Measurements from ENCODE around the gene RNF213.
A peak's percentile ranks its signal among the peaks of the same experiment; 100 is the strongest.

RNF213 gene

GRCh38 chr17:80220736-80221215, 39.9 kb upstream of the RNF213 start:
- H3K36me3 Mint-ChIP-seq (ENCODE audit: low read depth): peaks cover 10% of the 10 kb centered on the region
- no peaks in the 10 kb centered on the region for H3K27me3 Mint-ChIP-seq (ENCODE audit: low read depth)
- H3K4me1 Mint-ChIP-seq (ENCODE audit: low read depth): peaks cover 6% of the 10 kb centered on the region
- peak overlapping the region; percentile 78 for H3K4me3 Mint-ChIP-seq
- H3K27ac Mint-ChIP-seq: no peak overlapping the region
- H3K9me3 Mint-ChIP-seq: no peaks in the 10 kb centered on the region

GRCh38 chr17:80221351-80222105, 39.1 kb upstream of the RNF213 start:
- no peaks in the 10 kb centered on the region for H3K9me3 Mint-ChIP-seq
- peaks cover 6% of the 10 kb centered on the region for H3K36me3 Mint-ChIP-seq (ENCODE audit: low read depth)
- H3K27me3 Mint-ChIP-seq (ENCODE audit: low read depth): no peaks in the 10 kb centered on the region
- H3K4me3 Mint-ChIP-seq: peak overlapping the region; percentile 78
- peak overlapping the region; percentile 41 for H3K27ac Mint-ChIP-seq
- H3K4me1 Mint-ChIP-seq (ENCODE audit: low read depth): peaks cover 6% of the 10 kb centered on the region

- no peaks in the 10 kb centered on the region for H3K9me3 Mint-ChIP-seq
- H3K27me3 Mint-ChIP-seq (ENCODE audit: low read depth): no peaks in the 10 kb centered on the region
- H3K27ac Mint-ChIP-seq: peak overlapping the region; percentile 31
- H3K36me3 Mint-ChIP-seq (ENCODE audit: low read depth): peaks cover 4% of the 10 kb centered on the region
- H3K4me3 Mint-ChIP-seq: peak overlapping the region; percentile 25
- peaks cover 6% of the 10 kb centered on the region for H3K4me1 Mint-ChIP-seq (ENCODE audit: low read depth)
Observed at GRCh38 chr17:80222376-80223141, 38.1 kb upstream of the RNF213 start.

- no peaks in the 10 kb centered on the region for H3K27me3 Mint-ChIP-seq (ENCODE audit: low read depth)
- peaks cover 6% of the 10 kb centered on the region for H3K4me1 Mint-ChIP-seq (ENCODE audit: low read depth)
- no peaks in the 10 kb centered on the region for H3K9me3 Mint-ChIP-seq
- peaks cover 1% of the 10 kb centered on the region for H3K36me3 Mint-ChIP-seq (ENCODE audit: low read depth)
- peak overlapping the region; percentile 31 for H3K27ac Mint-ChIP-seq
- H3K4me3 Mint-ChIP-seq: peak overlapping the region; percentile 25
Observed at GRCh38 chr17:80223142-80223815, 37.4 kb upstream of the RNF213 start.

GRCh38 chr17:80223838-80224497, 36.7 kb upstream of the RNF213 start:
- H3K4me3 Mint-ChIP-seq: no peak overlapping the region
- H3K9me3 Mint-ChIP-seq: no peaks in the 10 kb centered on the region
- H3K4me1 Mint-ChIP-seq (ENCODE audit: low read depth): peaks cover 6% of the 10 kb centered on the region
- no peak overlapping the region for H3K27ac Mint-ChIP-seq
- H3K36me3 Mint-ChIP-seq (ENCODE audit: low read depth): peaks cover 1% of the 10 kb centered on the region
- H3K27me3 Mint-ChIP-seq (ENCODE audit: low read depth): no peaks in the 10 kb centered on the region

GRCh38 chr17:80224683-80225082, 36.0 kb upstream of the RNF213 start:
- Mint-ChIP-seq H3K27me3 (ENCODE audit: low read depth) (no peaks in the 10 kb centered on the region), H3K36me3 (ENCODE audit: low read depth) (peaks cover 1% of the 10 kb centered on the region), H3K4me3 (no peak overlapping the region), H3K9me3 (no peaks in the 10 kb centered on the region), H3K4me1 (ENCODE audit: low read depth) (peaks cover 3% of the 10 kb centered on the region), H3K27ac (no peak overlapping the region)

GRCh38 chr17:80225230-80225629, 35.4 kb upstream of the RNF213 start:
- Mint-ChIP-seq H3K27ac (no peak overlapping the region), H3K27me3 (ENCODE audit: low read depth) (no peaks in the 10 kb centered on the region), H3K36me3 (ENCODE audit: low read depth) (peaks cover 1% of the 10 kb centered on the region), H3K4me1 (ENCODE audit: low read depth) (peaks cover 3% of the 10 kb centered on the region), H3K9me3 (no peaks in the 10 kb centered on the region), H3K4me3 (no peak overlapping the region)

- H3K9me3 Mint-ChIP-seq: peaks cover 9% of the 10 kb centered on the region
- H3K27me3 Mint-ChIP-seq (ENCODE audit: low read depth): no peaks in the 10 kb centered on the region
- H3K4me1 Mint-ChIP-seq (ENCODE audit: low read depth): peaks cover 3% of the 10 kb centered on the region
Observed at GRCh38 chr17:80227156-80227555, 33.5 kb upstream of the RNF213 start.

GRCh38 chr17:80227666-80228065, 33.0 kb upstream of the RNF213 start:
- H3K9me3 Mint-ChIP-seq: peaks cover 13% of the 10 kb centered on the region
- H3K4me1 Mint-ChIP-seq (ENCODE audit: low read depth): peaks cover 3% of the 10 kb centered on the region
- no peak overlapping the region for H3K27ac Mint-ChIP-seq
- peaks cover 9% of the 10 kb centered on the region for H3K36me3 Mint-ChIP-seq (ENCODE audit: low read depth)
- no peak overlapping the region for H3K4me3 Mint-ChIP-seq
- no peaks in the 10 kb centered on the region for H3K27me3 Mint-ChIP-seq (ENCODE audit: low read depth)

More at GRCh38 chr17:80227156-80227555, 33.5 kb upstream of the RNF213 start:
- Mint-ChIP-seq H3K4me3 (no peak overlapping the region), H3K27ac (no peak overlapping the region), H3K36me3 (ENCODE audit: low read depth) (peaks cover 6% of the 10 kb centered on the region)

GRCh38 chr17:80228477-80228876, 32.2 kb upstream of the RNF213 start:
- Mint-ChIP-seq H3K27ac (no peak overlapping the region), H3K9me3 (peaks cover 17% of the 10 kb centered on the region), H3K36me3 (ENCODE audit: low read depth) (peaks cover 13% of the 10 kb centered on the region), H3K27me3 (ENCODE audit: low read depth) (no peaks in the 10 kb centered on the region), H3K4me1 (ENCODE audit: low read depth) (peaks cover 3% of the 10 kb centered on the region), H3K4me3 (no peak overlapping the region)

- H3K27ac Mint-ChIP-seq: no peak overlapping the region
- H3K4me3 Mint-ChIP-seq: no peak overlapping the region
- peaks cover 13% of the 10 kb centered on the region for H3K36me3 Mint-ChIP-seq (ENCODE audit: low read depth)
- peaks cover 18% of the 10 kb centered on the region for H3K9me3 Mint-ChIP-seq
- H3K4me1 Mint-ChIP-seq (ENCODE audit: low read depth): peaks cover 1% of the 10 kb centered on the region
- no peaks in the 10 kb centered on the region for H3K27me3 Mint-ChIP-seq (ENCODE audit: low read depth)
Observed at GRCh38 chr17:80229011-80229410, 31.6 kb upstream of the RNF213 start.

- no peak overlapping the region for H3K27ac Mint-ChIP-seq
- peaks cover 24% of the 10 kb centered on the region for H3K9me3 Mint-ChIP-seq
- H3K36me3 Mint-ChIP-seq (ENCODE audit: low read depth): peaks cover 18% of the 10 kb centered on the region
- H3K4me3 Mint-ChIP-seq: no peak overlapping the region
- no peaks in the 10 kb centered on the region for H3K27me3 Mint-ChIP-seq (ENCODE audit: low read depth)
- H3K4me1 Mint-ChIP-seq (ENCODE audit: low read depth): no peaks in the 10 kb centered on the region
Observed at GRCh38 chr17:80232438-80232837, 28.2 kb upstream of the RNF213 start.

GRCh38 chr17:80233202-80233601, 27.4 kb upstream of the RNF213 start:
- no peak overlapping the region for H3K4me3 Mint-ChIP-seq
- no peak overlapping the region for H3K27ac Mint-ChIP-seq
- peaks cover 24% of the 10 kb centered on the region for H3K9me3 Mint-ChIP-seq
- H3K36me3 Mint-ChIP-seq (ENCODE audit: low read depth): peaks cover 18% of the 10 kb centered on the region
- H3K4me1 Mint-ChIP-seq (ENCODE audit: low read depth): no peaks in the 10 kb centered on the region
- H3K27me3 Mint-ChIP-seq (ENCODE audit: low read depth): no peaks in the 10 kb centered on the region

GRCh38 chr17:80236911-80237310, 23.7 kb upstream of the RNF213 start:
- Mint-ChIP-seq H3K4me3 (no peak overlapping the region), H3K36me3 (ENCODE audit: low read depth) (peaks cover 14% of the 10 kb centered on the region), H3K9me3 (peaks cover 18% of the 10 kb centered on the region), H3K27ac (no peak overlapping the region), H3K4me1 (ENCODE audit: low read depth) (no peaks in the 10 kb centered on the region), H3K27me3 (ENCODE audit: low read depth) (no peaks in the 10 kb centered on the region)

Data from T-helper 1 cell treated with Interleukin-12 subunit alpha and Interleukin-12 subunit beta and Interleukin-4 antibody, amounts not matched to agents 30 μg/mL and 1 μg/mL, for 36 hours (primary cell).